GM18909 (cell line): Measurements from ENCODE around the gene EHF.

Experiments
- ATAC-seq: cut with Tn5 transposase; IDR thresholded peaks from one replicate; pipeline ENCODE4 v1.9.1; 2021; ENCODE audit warnings: mild to moderate bottlenecking; ENCODE audit not compliant: unreplicated experiment, poor library complexity

Gene EHF

GRCh38 chr11:34601085-34601444 is 19.8 kb upstream of the EHF start:
- ATAC-seq = no peak

- ATAC-seq = no peak
These were observed 19.3 kb upstream of the EHF start for GRCh38 chr11:34601609-34602008.

GRCh38 chr11:34602245-34602644 is 18.6 kb upstream of the EHF start:
- ATAC-seq = no peak

- no peak for ATAC-seq
These were observed 17.5 kb upstream of the EHF start for GRCh38 chr11:34603129-34604001.

- ATAC-seq = no peak
These were observed 16.7 kb upstream of the EHF start for GRCh38 chr11:34604145-34604544.

- no peak for ATAC-seq
These were observed 16.0 kb upstream of the EHF start for GRCh38 chr11:34604911-34605310.

GRCh38 chr11:34605481-34606325 is 15.2 kb upstream of the EHF start:
- ATAC-seq = no peak

- ATAC-seq = no peak
These were observed 14.4 kb upstream of the EHF start for GRCh38 chr11:34606326-34607120.

- ATAC-seq = no peak
These were observed 11.6 kb upstream of the EHF start for GRCh38 chr11:34609187-34609751.

GRCh38 chr11:34609850-34610249 is 11.0 kb upstream of the EHF start:
- ATAC-seq = no peak

- ATAC-seq = no peak
These were observed 10.4 kb upstream of the EHF start for GRCh38 chr11:34610324-34611041.

- ATAC-seq = peak; percentile 15
These were observed 7.9 kb upstream of the EHF start for GRCh38 chr11:34613015-34613414.

GRCh38 chr11:34613552-34614056 is 7.3 kb upstream of the EHF start:
- ATAC-seq = peak; percentile 79

- ATAC-seq = peak; percentile 66
These were observed 6.4 kb upstream of the EHF start for GRCh38 chr11:34614344-34615104.

GRCh38 chr11:34616086-34616485 is 4.8 kb upstream of the EHF start:
- ATAC-seq = no peak

GRCh38 chr11:34616830-34617504 is 3.9 kb upstream of the EHF start:
- no peak for ATAC-seq

- ATAC-seq = no peak
These were observed 2.5 kb upstream of the EHF start for GRCh38 chr11:34618406-34618805.

GRCh38 chr11:34619062-34619516 is 1.8 kb upstream of the EHF start:
- ATAC-seq = no peak
